Airway epithelial cell (primary cell): ENCODE data around the gene LOXL4. TPM values are rescaled to one million over a fixed set of nuclear protein-coding genes. Genes with fewer than 3 reads are reported as not detected.

ENCODE experiments used
- total RNA-seq: library from RNA; depleted of rRNA; stranded (reverse); fragments of >200 nt; gene quantifications from 2 replicates; pipeline ENCODE4 v1.2.3, GENCODE V29; 2015

The LOXL4 gene
- total RNA-seq, result 0.14 and 0.42 TPM in 2 replicates

GRCh38 chr10:98267894-98268693 is at the start of gene LOXL4:
Gene LOXL4 (minus strand): TSS chr10:98268194. CDS start chr10:98263019, 5,175 bp downstream.

Other genes with a start within 250 kb of the LOXL4 start
- not detected in 2 replicates for gene CRTAC1, start 237.6 kb downstream of the LOXL4 start, total RNA-seq
- gene R3HCC1L, start 133.5 kb downstream of the LOXL4 start, total RNA-seq, result 6.0 and 10.2 TPM in 2 replicates
- 5.2 and 6.0 TPM in 2 replicates for gene PYROXD2, start 147.0 kb upstream of the LOXL4 start, total RNA-seq
- 25.2 and 25.9 TPM in 2 replicates for gene HPS1, start 178.7 kb upstream of the LOXL4 start, total RNA-seq